ENCODE results near the gene PDE6C.
"Not testable (repeated sequence)": the region's sequence is repeated elsewhere in the genome, so short reads cannot be mapped to it uniquely, and the experiment has no call there.

Gene PDE6C

DNA sequence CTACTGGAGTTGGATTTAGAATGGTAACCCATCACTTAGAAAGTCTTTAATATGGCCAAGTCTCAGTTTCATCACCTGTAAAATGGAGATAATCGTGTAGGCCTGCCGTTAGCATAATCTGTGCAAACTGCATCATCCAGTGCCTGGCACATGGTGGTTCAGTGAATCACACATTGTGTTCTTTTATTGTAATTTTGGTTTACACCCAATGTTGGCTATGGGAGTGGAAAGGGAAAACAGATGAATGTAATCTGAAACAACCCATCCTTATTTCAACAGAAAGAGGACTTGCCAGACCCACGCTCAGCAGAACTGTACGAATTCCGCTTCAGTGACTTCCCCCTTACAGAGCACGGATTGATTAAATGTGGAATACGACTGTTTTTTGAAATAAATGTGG, 27.5 kb downstream of the PDE6C start:
- no peak for FAIRE-seq

DNA sequence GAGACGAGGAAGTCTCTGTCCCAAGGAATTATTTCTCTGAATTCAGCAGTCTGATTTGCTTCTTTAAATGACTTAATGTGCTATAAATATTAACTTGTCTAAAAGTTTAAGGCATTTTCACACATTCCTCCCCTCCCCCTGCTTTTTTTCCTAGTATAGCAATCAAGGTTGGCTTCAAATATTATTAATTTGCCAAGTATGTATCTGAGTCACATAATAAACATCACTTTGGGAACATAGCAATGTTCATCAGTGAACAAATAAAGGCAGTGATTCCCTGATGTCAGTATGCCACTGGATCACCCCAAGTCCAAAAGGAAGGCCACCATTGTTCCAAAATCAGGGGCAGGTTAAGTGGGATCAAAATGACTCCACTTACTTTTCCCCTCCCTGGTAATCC, 40.5 kb downstream of the PDE6C start:
- no peak for FAIRE-seq

DNA sequence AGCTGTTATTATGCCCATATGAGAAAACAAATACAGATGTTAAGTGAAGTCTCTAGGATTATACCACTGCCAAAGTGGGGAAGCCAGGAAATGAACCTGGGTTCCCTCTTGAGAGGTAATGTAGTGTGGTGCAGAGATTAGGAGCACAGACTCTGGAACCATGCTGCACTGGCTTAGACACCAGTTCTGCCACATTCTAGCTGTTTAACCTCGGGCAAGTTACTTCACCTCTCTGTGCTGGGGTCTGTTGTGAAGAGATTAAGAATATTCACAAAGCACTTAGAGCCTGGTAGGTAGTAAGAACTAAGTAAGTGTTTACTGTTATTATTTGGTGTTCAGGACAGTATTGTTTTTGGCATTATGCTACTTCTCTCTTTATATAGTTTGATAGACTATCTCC, 41.9 kb downstream of the PDE6C start:
- FAIRE-seq: no peak

GRCh38 chr10:93656155-93656554, 43.8 kb downstream of the PDE6C start:
- no peak for FAIRE-seq

GRCh38 chr10:93657757-93658156, 45.4 kb downstream of the PDE6C start:
- no peak for FAIRE-seq

GRCh38 chr10:93666030-93666429, 53.7 kb downstream of the PDE6C start:
- FAIRE-seq: no peak

GRCh38 chr10:93667795-93668194, 55.5 kb downstream of the PDE6C start:
- FAIRE-seq: no peak

DNA sequence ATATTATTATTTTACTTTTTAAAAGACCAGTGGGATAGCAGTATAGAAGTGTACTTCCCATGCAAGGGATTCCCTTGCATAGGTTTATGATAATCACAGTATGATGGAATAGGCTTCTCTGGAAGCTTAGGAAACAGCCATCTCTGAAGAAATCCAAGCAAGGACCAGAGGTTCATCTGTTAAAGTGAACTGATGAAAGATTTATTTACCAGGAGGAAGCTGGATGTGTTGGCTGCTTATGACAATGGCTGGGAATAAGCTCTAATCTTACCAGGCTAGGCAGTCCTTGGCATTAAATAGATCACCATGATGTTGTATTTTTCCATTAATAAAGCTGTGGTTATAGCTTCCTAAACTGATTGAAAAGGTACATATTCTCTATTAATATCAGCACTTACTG, 58.0 kb downstream of the PDE6C start:
- no peak for FAIRE-seq

- no peak for FAIRE-seq
These were observed 58.7 kb downstream of the PDE6C start for GRCh38 chr10:93671042-93671441.

GRCh38 chr10:93672022-93672678, 59.8 kb downstream of the PDE6C start:
- no peak for FAIRE-seq

- no peak for FAIRE-seq
These were observed 60.6 kb downstream of the PDE6C start for GRCh38 chr10:93672890-93673289.

GRCh38 chr10:93673791-93674190, 61.5 kb downstream of the PDE6C start:
- no peak for FAIRE-seq

DNA sequence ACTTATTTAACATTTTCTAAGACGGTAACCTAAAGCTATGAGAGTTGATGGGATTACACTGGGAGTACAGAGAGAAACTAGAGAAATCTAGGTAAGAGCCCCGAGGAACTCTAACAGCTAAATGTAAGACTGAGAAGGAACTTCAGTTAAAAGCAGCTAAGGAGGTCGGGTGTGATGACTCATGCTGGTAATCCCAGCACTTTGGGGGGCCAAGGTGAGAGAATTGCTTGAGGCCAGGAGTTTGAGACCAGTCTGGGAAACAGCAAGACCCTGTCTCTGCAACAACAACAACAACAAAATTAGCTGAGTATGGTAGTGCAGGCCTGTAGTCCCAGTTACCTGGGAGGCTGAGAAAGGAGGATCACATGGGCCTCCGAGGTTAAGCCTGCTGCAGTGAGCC, 66.0 kb downstream of the PDE6C start:
- no peak for FAIRE-seq

DNA sequence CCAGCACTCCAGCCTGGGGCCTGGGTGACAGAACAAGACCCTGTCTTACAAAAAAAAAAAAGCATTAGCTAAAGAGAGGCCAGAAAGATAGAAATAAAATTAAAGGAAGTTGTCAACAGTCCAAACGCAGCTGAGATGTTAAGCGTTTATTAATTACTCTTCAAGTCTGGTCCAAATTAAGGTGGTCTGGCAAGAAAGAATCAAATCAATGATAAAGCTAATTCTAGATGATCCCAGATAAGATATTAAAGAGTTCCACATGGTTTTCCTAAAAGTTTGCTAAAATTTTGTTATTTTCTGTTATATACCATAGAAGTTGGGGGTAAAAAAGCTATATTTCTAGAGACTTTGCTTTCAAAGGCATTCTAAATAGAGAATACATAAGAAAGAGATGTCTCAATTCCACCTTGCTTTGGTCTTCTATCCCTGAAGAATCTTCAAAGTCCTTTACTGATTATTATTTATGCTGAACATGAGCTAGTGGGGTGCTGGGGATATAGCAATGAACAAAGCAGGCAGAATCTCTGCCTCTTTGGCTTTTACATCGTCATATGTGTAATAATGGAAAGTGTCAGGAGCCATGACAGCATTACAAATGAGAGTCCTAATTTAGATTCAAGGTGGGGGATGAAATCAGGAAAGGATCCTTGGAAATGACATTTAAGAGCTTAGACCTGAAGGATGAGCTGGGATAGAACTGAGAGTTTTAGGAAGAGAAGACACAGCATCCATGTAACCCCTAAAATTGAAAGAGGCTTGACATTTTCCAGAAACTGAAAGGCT, 66.7 kb downstream of the PDE6C start:
- no peak for FAIRE-seq

GRCh38 chr10:93680412-93681047, 68.2 kb downstream of the PDE6C start:
- FAIRE-seq: peak; percentile 50

- no peak for FAIRE-seq
These were observed 75.4 kb downstream of the PDE6C start for GRCh38 chr10:93687737-93688136.

DNA sequence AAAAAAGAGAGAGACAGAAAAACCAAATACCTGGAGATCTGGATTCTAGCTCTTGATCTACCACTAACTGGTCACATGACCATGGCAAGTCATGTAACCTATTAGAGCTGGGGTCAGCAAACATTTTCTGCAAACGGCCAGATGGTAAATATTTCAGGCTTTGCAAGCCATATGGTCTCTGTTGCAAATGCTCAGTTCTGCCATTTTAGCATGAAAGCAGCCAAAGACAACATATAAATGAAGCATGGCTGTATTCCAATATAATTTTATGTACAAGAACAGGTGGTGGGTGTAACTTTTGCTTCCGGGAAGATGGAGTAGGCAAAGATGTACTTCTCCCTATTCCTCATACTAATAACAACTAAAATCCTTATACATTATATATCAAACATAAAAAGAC, 83.4 kb downstream of the PDE6C start:
- FAIRE-seq: no peak

DNA sequence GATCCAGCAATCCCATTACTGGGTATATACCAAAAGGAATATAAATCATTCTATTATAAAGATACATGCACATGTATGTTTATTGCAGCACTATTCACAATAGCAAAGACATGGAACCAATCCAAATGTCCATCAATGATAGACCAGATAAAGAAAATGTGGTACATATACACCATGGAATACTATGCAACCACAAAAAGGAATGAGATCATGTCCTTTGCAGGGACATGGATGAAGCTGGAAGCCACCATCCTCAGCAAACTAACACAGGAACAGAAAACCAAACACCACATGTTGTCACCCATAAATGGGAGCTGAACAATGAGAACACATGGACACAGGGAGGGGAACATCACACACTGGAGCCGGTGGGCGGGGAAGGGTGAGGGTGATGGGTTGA, 84.2 kb downstream of the PDE6C start:
- not testable (repeated sequence) for FAIRE-seq

GRCh38 chr10:93697207-93697606, 84.9 kb downstream of the PDE6C start:
- FAIRE-seq: no peak

DNA sequence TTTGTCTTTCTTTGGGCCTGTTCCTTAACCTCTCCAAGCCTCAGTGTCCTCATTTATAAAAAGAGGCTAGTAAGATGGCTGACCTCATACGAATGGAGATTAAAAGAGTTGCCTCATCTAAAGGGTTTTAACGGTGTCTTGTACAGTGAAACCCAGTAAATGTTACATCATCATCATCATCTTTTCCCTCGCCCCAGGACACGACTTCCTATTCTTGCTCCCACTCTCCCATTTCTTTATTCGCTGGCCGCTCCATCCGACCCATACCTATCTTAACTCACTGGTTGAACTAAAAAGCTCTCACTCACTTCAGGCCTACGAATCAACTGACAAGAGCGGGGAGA, 89.5 kb downstream of the PDE6C start:
- FAIRE-seq: no peak

GRCh38 chr10:93702210-93703001, 90.1 kb downstream of the PDE6C start, which contains the start of gene FRA10AC1:
FRA10AC1 (minus strand) TSS chr10:93702592; CDS start chr10:93700106, 2,486 bp downstream.
- FAIRE-seq: no peak

- FAIRE-seq: no peak
These were observed 90.7 kb downstream of the PDE6C start for GRCh38 chr10:93703066-93703465.

GRCh38 chr10:93703841-93704240, 91.5 kb downstream of the PDE6C start:
- no peak for FAIRE-seq
